NCI-H1930 (cell line): Measurements from ENCODE around the gene OCA2.

Experiments used
- DNase-seq, 2 experiments: peaks; one replicate each; lab custom pipeline; 2025; lab: John Stamatoyannopoulos, UW

OCA2 gene

DNA sequence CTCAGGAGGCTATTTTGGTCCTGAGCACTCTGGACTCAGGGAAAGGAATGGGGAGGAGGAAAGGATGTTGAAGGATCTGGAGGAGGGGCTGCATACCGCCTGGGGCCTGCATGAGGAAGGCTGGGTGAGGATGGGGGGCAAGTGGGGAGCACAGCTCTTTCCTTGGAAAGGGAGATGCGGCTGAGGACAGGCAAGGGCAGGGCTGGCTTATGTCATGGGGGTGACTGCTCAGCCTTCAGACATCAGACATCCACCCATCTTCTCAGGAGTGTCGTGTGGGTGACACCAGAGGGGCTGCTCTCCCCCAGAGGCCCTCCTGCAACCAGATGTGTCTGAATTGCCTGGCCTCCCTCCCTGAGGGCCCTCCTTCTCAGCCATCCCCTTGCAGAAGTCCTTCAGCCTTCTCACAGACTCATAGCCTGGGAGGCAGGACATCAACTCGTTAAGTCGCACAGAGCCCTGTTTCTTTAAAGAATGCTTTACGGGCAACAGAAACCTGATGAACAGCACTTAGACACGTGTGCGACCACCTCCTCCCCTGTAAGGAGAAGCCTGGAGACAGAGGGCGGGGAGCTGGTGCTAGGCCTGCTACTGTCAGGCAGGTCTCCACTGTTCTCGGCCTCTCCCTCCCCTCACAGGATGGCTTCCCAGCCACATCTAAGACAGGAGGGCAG lies 252.3 kb downstream of the OCA2 start:
- no peak for DNase-seq

GRCh38 chr15:27845535-27846369 lies 253.4 kb downstream of the OCA2 start:
- no peak for DNase-seq

DNA sequence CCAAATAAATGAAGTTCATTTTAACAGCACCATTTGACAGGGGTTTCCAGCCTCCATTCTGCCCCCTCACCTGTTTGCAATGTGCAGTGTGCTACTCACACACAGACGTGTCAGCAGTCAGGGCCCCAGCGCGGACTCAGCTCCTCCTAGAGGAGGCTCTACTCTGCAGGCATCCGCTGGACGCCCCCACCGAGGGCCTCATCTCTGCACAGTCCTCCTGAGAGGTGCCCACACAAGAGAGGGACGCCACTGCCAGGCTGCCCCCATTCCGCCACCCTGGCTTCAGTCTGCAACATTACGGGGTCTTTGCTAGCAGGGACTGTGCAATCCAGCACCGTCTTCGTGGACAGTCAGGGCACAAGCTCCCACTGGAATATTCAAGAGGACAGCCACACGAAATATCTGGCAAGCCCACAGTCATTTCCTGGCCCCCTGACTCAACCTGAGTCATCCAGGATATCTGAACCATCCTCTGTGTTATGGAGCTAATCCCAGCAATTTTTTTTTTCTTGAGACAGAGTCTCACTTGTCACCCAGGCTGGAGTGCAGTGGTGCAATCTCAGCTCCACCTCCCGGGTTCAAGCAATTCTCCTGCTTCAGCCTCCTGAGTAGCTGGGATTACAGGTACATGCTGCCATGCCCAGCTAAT lies 255.0 kb downstream of the OCA2 start:
- DNase-seq, result no peak

GRCh38 chr15:27843146-27843545 lies 256.0 kb downstream of the OCA2 start:
- no peak for DNase-seq

- DNase-seq, result no peak
Measured at GRCh38 chr15:27842526-27842925, 256.6 kb downstream of the OCA2 start.

- DNase-seq, result no peak
Measured at GRCh38 chr15:27835233-27835939, 263.7 kb downstream of the OCA2 start.

GRCh38 chr15:27834684-27835083 lies 264.4 kb downstream of the OCA2 start:
- no peak for DNase-seq

DNA sequence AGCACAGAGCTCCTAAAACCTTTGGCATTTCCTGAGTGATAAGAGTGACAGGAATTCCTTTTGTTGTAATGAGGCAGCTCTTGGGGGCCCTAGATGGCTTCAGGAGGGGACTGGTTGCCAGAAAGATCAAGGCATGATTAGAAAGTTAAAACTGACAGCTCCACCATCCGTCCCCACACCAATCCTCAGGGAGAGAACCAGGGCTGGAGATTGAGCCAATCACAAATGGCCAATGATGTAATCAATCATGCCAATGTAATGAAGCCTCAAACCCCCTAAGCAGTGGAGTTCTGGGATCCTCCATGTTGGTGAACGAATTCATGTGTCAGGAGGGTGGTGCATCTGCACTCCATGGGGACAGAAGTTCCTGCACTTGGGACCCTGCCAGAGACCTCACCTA lies 265.1 kb downstream of the OCA2 start:
- DNase-seq, result no peak

DNA sequence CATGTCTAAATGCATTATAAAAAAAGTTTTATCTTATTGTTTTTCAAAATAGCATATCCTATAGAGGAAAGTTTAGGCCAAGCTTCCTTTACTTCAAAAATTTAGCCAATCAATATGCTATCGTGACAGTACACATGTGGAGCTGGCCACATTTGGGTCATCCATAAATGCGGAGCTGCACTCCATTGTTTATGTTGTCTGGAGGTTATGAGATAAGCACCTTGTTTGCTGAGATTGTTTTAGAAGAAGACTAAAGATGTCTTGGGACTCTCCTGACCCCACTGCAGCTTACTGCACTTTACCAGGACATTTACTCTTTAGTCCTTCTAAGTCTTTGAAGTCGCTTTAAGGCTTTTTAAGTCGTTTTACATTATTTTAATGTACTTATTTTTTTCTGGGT lies 265.9 kb downstream of the OCA2 start:
- DNase-seq, result no peak

DNA sequence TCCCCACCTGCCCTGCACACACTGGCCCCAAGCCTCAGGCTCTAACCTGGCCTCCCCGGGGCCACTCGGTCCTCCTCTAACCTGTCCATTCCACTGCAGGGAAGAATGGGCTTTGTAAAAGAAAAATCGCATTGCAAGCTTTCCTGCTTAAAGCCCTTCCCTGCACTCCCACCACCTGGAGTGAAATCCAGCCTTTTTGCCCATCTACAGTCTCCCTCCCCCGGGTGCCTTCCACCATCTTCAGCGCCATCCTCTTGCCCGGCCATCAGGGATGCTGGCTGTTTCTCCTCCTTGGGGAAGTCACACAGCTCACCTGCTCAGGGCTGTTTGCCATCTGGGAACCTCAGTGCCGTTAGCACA lies 266.9 kb downstream of the OCA2 start:
- DNase-seq, result no peak

GRCh38 chr15:27831384-27832236 lies 267.5 kb downstream of the OCA2 start:
- no peak for DNase-seq

- DNase-seq, result no peak
Measured at GRCh38 chr15:27828746-27829145, 270.4 kb downstream of the OCA2 start.

- DNase-seq, result no peak
Measured at GRCh38 chr15:27826902-27827714, 272.0 kb downstream of the OCA2 start.

GRCh38 chr15:27826411-27826810 lies 272.7 kb downstream of the OCA2 start:
- DNase-seq, result no peak

DNA sequence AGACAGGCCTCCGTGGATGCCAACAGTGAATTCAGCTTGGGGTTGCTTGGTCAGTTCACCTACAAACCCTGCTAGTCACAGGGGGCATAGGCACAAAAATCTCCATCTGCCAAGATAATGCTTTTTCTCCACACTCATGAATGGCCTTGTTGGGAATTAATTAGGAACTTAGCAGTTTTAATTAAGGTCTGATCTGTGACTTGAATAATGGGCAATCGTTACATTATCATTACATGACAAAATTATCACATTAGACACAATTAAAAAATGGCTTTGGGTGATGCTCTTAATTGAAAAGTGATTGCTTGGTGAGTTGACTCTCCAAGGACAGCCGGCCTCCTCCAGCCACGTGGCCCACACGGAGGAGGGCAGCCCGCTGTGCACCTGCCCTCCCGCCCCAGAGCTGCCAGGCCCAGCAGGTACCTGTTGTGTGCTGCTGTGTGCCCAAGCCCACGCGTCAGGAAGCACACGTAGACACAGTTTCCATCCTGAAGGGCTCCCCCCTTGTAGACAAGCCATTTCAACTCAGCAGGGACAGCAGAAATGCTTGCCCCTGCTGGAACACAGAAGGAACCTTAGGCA lies 274.2 kb downstream of the OCA2 start:
- DNase-seq, result no peak

DNA sequence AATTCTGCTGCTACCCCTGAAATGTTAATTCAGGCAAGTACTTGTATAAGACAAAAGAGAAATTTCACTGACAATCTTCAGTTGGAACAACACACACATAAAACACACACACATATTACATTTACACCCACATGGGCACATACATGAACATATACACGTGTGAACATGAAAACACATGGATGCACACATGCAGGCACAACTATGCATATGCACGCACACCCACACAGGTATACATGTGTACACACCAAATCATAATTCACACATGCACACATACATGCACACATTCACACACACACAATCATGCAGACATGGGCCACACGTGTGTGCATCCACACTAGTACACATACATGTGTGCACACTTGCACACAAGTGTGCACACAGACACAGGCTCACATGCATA lies 277.8 kb downstream of the OCA2 start:
- no peak for DNase-seq

DNA sequence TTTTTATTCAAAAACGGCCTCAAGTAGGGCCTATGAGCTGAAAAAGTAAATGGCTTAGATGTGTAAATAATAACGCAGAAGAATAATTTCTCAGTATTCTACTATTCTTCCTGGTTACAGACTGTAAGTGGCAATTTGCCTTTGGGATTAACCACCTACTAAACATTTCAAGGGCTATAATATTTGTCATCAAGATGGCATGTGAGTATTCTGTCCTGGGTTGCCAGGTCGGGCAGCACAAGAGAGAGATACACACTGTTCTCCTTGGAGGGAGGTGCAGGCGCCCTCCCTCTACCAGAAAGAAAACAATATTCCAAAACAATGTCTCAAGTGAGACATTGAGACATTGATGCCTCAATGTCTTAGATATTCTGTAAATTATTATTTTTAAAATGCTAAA lies 278.4 kb downstream of the OCA2 start:
- DNase-seq, result no peak

DNA sequence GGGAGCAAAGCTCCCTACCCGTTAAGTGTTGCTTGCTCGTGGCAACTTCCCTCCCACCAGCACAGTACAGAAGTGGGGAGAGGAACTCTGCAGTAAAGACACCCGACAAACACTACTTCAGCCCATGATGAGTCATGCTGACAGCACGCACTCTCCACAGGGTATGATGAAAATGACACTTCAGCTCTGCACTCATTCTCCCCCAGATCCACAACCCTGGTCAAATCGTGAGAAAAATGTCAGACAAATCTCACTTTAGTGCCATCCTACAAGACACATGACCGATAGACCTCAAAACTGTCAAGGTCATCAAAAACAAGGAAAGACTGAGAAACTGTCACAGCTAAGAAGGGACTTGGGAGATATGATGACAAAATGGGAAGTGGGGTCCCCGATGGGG lies 278.9 kb downstream of the OCA2 start:
- DNase-seq, result no peak

- DNase-seq, result no peak
Measured at GRCh38 chr15:27817258-27817657, 281.9 kb downstream of the OCA2 start.

GRCh38 chr15:27816790-27817189 lies 282.3 kb downstream of the OCA2 start:
- DNase-seq, result no peak
